ENCODE results near the gene IKZF2.

DNA sequence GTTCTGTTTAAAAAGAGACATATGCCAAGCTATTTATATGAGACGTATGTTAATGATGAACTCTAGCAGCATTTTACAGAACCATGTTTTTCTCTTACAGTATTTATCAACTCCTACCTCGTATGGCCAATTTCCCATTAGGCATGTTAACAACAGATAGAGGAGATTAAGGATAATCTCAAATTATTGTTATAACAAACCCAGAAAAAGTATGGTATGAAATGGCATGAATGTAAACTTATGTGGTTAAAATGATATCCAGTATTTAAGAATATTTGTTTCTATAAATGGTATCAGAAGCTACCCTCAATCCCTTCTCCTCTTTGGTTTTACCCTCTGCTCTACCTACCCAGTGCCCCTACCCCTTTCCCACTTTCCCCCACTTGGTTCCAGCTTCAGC is 132.0 kb downstream of the IKZF2 start:
- TF ChIP-seq, protein P1, sequence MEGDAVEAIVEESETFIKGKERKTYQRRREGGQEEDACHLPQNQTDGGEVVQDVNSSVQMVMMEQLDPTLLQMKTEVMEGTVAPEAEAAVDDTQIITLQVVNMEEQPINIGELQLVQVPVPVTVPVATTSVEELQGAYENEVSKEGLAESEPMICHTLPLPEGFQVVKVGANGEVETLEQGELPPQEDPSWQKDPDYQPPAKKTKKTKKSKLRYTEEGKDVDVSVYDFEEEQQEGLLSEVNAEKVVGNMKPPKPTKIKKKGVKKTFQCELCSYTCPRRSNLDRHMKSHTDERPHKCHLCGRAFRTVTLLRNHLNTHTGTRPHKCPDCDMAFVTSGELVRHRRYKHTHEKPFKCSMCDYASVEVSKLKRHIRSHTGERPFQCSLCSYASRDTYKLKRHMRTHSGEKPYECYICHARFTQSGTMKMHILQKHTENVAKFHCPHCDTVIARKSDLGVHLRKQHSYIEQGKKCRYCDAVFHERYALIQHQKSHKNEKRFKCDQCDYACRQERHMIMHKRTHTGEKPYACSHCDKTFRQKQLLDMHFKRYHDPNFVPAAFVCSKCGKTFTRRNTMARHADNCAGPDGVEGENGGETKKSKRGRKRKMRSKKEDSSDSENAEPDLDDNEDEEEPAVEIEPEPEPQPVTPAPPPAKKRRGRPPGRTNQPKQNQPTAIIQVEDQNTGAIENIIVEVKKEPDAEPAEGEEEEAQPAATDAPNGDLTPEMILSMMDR (conservative IDR thresholded peaks at IDR 0.05; ENCODE audit: low read depth, low read length) = no peak
- TF ChIP-seq POLR2A (IDR thresholded peaks at IDR 0.05; ENCODE audit: low read depth, low read length) (no peak), SMC3 (IDR thresholded peaks at IDR 0.05; ENCODE audit: low read depth, low read length) (no peak), RAD21 (IDR thresholded peaks at IDR 0.05; ENCODE audit: low read length) (no peak)

Data from IMR-90 (cell line).